Ishikawa (cell line): Measurements from ENCODE around the gene SFTPD.

ENCODE experiments used
- CEBPB ChIP-seq: IDR thresholded peaks from 2 replicates; pipeline ENCODE4 v1.6.1; 2012
- CREB1 ChIP-seq: IDR thresholded peaks from 2 replicates; pipeline ENCODE4 v1.6.1; 2012; ENCODE audit warnings: low read depth
- EP300 ChIP-seq: IDR thresholded peaks from 2 replicates; pipeline ENCODE4 v1.6.1; 2012; ENCODE audit warnings: borderline replicate concordance
- TEAD4 ChIP-seq: IDR thresholded peaks from 2 replicates; pipeline ENCODE4 v1.6.1; 2012
- YY1 ChIP-seq: IDR thresholded peaks from 2 replicates; pipeline ENCODE4 v1.6.1; 2012; ENCODE audit warnings: low read depth
- TF ChIP-seq, protein P1 (sequence below): IDR thresholded peaks from 2 replicates; pipeline ENCODE4 v1.6.1; 2012

DNA sequence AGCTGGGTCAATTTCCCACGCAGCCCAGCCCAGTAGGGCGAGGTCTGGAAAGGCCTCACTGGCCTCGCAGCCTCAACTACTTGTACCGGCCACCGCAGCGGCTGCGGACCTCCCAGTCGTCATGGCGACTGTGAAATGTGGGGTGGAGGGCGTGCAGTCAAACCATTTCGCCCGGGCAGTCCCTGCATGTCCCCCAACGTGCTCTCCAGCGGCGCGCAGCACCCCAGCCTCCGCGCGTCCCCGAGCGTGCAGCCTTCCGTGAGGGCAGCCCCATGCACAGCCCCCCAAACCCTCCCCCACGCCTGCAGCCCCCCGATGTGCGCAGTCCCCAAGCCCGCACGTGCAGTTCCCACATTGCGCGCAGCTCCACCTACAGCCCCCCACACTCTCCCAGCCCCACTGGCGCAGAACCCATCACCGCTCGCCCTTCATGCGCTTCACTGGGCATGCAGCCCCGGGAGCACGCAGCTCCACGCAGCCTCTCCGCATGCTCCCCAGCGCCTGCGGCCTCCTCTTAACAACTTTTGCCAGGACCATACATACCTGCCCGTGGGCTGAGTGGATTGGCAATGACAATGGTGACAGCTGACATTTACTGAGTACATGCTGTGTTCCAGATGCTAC, 34.5 kb upstream of the SFTPD start:
- no peak for TF ChIP-seq EP300
- TF ChIP-seq CREB1 = no peak
- TF ChIP-seq TEAD4 = no peak
- no peak for TF ChIP-seq YY1
- no peak for TF ChIP-seq CEBPB
- TF ChIP-seq, protein P1, sequence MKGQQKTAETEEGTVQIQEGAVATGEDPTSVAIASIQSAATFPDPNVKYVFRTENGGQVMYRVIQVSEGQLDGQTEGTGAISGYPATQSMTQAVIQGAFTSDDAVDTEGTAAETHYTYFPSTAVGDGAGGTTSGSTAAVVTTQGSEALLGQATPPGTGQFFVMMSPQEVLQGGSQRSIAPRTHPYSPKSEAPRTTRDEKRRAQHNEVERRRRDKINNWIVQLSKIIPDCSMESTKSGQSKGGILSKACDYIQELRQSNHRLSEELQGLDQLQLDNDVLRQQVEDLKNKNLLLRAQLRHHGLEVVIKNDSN = no peak
